K562 (cell line): ENCODE data around the gene HSD11B1. TPM values are rescaled to one million over a fixed set of nuclear protein-coding genes. Genes with fewer than 3 reads are reported as not detected.

Source experiments
- BRD4 ChIP-seq: fragments of 200-600 bp; sonication (generic); IDR thresholded peaks from 2 replicates; pipeline ENCODE4 v1.6.1; 2017; ENCODE audit warnings: inconsistent platforms
- CC2D1A ChIP-seq: fragments of 450-650 bp; IDR thresholded peaks from 2 replicates; pipeline ENCODE4 v1.6.1; 2017; ENCODE audit warnings: mild to moderate bottlenecking
- CCAR2 ChIP-seq: fragments of 200-400 bp; formaldehyde crosslinking; IDR thresholded peaks from 2 replicates; pipeline ENCODE4 v1.6.1; 2017; ENCODE audit warnings: mild to moderate bottlenecking, low read depth, low read length
- CCNT2 ChIP-seq: IDR thresholded peaks from 2 replicates; pipeline ENCODE4 v1.6.1; 2011; ENCODE audit warnings: borderline replicate concordance, low read depth, mild to moderate bottlenecking, moderate library complexity, mixed read lengths, low read length; ENCODE audit not compliant: insufficient read length; ENCODE audit errors: extremely low read depth
- DMBX1 ChIP-seq: fragments of 250-450 bp; sonication (Bioruptor Pico); IDR thresholded peaks from 2 replicates; pipeline ENCODE4 v1.8.0; 2022; ENCODE audit warnings: inconsistent platforms, mild to moderate bottlenecking, moderate library complexity, borderline replicate concordance
- EGR1 ChIP-seq: fragments of 450-650 bp; conservative IDR thresholded peaks from 2 replicates; pipeline ENCODE4 v1.6.1; 2017; ENCODE audit warnings: mild to moderate bottlenecking
- EHMT2 ChIP-seq: fragments of 450-650 bp; IDR thresholded peaks from 2 replicates; pipeline ENCODE4 v1.6.1; 2018; ENCODE audit warnings: antibody characterized with exemption
- FOXA3 ChIP-seq, 2 experiments: fragments of 450-650 bp in 1 of 2; sonication (generic) in 1 of 2; formaldehyde crosslinking; IDR thresholded peaks in 1 of 2; conservative IDR thresholded peaks in 1 of 2; 2 replicates each; pipeline versions ENCODE4 v1.4.0 to v1.8.0; 2020 to 2022; ENCODE audit warnings: mild to moderate bottlenecking in 2 of 2, missing genetic modification reagents in 1 of 2
- FOXM1 ChIP-seq, 2 experiments: fragments of 450-650 bp in 1 of 2; sonication (generic) in 1 of 2; formaldehyde crosslinking in 1 of 2; IDR thresholded peaks; 2 replicates each; pipeline versions ENCODE4 v1.6.1 to v1.9.0; 2017 to 2022; ENCODE audit warnings: low read depth in 2 of 2, mild to moderate bottlenecking in 2 of 2, missing genetic modification reagents in 1 of 2, moderate library complexity in 1 of 2
- ILF3 ChIP-seq: fragments of 450-650 bp; IDR thresholded peaks from 2 replicates; pipeline ENCODE4 v1.6.1; 2018; ENCODE audit warnings: antibody characterized with exemption, mild to moderate bottlenecking, moderate library complexity, borderline replicate concordance
- LARP7 ChIP-seq: fragments of 450-650 bp; IDR thresholded peaks from 2 replicates; pipeline ENCODE4 v1.6.1; 2016
- MED1 ChIP-seq: sonication (generic); formaldehyde crosslinking; IDR thresholded peaks from 2 replicates; pipeline ENCODE4 v1.8.1; 2023; ENCODE audit warnings: missing genetic modification reagents, borderline replicate concordance
- POU5F1 ChIP-seq: fragments of 150-350 bp; IDR thresholded peaks from 2 replicates; pipeline ENCODE4 v1.6.1; 2014; ENCODE audit warnings: borderline replicate concordance, low read length, low read depth, mild to moderate bottlenecking; ENCODE audit not compliant: partially characterized antibody
- SP2 ChIP-seq: IDR thresholded peaks from 2 replicates; pipeline ENCODE4 v1.6.1; 2011; ENCODE audit warnings: mild to moderate bottlenecking, low read depth, low read length, moderate library complexity; ENCODE audit not compliant: poor library complexity, severe bottlenecking; ENCODE audit errors: extremely low read depth
- ZEB2 ChIP-seq: fragments of 450-650 bp; IDR thresholded peaks from 2 replicates; pipeline ENCODE4 v1.6.1; 2016
- ZNF133 ChIP-seq: fragments of 250-450 bp; sonication (Bioruptor Pico); IDR thresholded peaks from 2 replicates; pipeline ENCODE4 v1.4.0; 2020; ENCODE audit warnings: mild to moderate bottlenecking
- ZNF23 ChIP-seq: fragments of 250-450 bp; sonication (Bioruptor Pico); IDR thresholded peaks from 2 replicates; pipeline ENCODE4 v1.4.0; 2020; ENCODE audit warnings: mild to moderate bottlenecking
- ZNF507 ChIP-seq: conservative IDR thresholded peaks from 2 replicates; pipeline ENCODE4 v1.6.1; 2017; ENCODE audit warnings: missing genetic modification characterization, missing compliant biosample characterization
- ZNF57 ChIP-seq: fragments of 450-650 bp; formaldehyde crosslinking; IDR thresholded peaks from 2 replicates; pipeline ENCODE4 v1.4.0; 2020; ENCODE audit warnings: mild to moderate bottlenecking, moderate library complexity
- ZNF717 ChIP-seq: fragments of 250-450 bp; sonication (Bioruptor Pico); IDR thresholded peaks from 2 replicates; pipeline ENCODE4 v1.5.0; 2021
- polyA plus RNA-seq, 8 experiments: library from polyadenylated mRNA; depleted of rRNA in 4 of 8; stranded (reverse) in 5 of 8; unstranded in 3 of 8; fragments of >200 nt; fragmentation: Nextera tagmentation in 2 of 8; fragmentation: Illumina TruSeq in 1 of 8; extraction: Ambion mirVana in 2 of 8; extraction: Trizol in 1 of 8; gene quantifications; 2 replicates each; pipeline versions ENCODE4 v1.2.1 to v1.2.3, GENCODE V29; 2011 to 2014; ENCODE audit warnings: inconsistent platforms in 1 of 8, missing spikeins in 1 of 8
- total RNA-seq, 7 experiments: library from RNA; depleted of rRNA in 6 of 7; stranded (reverse); fragments of >200 nt in 6 of 7; fragmentation: Illumina TruSeq in 2 of 7; extraction: Trizol in 2 of 7; gene quantifications; 2 replicates each; pipeline versions ENCODE4 v1.2.1 to v1.2.3, GENCODE V29; 2011 to 2021; ENCODE audit warnings: low replicate concordance in 1 of 7
- TF ChIP-seq, protein P1 (sequence below): fragments of 450-650 bp; IDR thresholded peaks from 2 replicates; pipeline ENCODE4 v1.6.1; 2016; ENCODE audit warnings: borderline replicate concordance
- TF ChIP-seq, protein P2 (sequence below): fragments of 450-650 bp; conservative IDR thresholded peaks from 2 replicates; pipeline ENCODE4 v1.6.1; 2016; ENCODE audit warnings: missing genetic modification characterization, low read depth, mild to moderate bottlenecking, missing compliant biosample characterization, moderate library complexity
- TF ChIP-seq, protein P3 (sequence below): IDR thresholded peaks from 3 replicates; pipeline ENCODE4 v1.6.1; 2011; ENCODE audit warnings: borderline replicate concordance, mild to moderate bottlenecking, moderate library complexity; ENCODE audit not compliant: insufficient read length; ENCODE audit errors: extremely low read depth

HSD11B1 gene
- total and polyA plus RNA-seq, 9 of the 15 experiments (the other 6 are each of a cell fraction or from before 2014, with no cell fraction given), result 0.04 to 0.16 TPM; not detected in 7

DNA sequence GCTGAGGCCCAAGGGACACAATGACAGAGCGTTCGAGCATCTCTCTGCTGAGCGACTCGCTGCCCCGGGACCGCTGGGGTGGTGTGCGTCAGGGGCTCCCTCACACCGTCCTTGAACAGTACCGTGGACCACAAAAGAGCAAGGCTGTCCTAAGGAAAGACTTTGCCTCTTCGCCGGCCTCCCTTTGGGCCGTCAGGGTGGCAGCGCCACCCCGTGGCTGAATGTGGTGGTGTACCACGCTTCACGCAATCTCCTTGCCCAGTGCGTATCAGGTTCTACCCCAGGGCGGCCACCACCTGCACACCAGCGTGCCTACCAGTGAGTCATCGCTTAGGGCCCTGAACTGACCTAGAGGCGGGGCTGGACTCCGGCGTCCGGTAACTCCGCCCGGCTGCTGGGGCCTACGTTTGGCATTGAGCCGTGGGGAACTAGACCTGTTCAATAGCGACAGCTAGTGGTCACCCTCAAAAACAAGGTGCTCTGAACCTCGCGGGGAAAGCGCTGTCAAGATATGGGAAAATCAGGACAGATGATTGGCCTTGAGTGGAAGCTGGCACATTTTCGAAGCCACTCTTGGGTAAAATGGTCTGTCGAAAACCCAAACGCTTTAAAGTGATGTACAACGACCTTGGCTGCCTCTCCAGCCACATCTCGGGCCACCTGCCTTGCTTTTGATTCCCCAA, 43.1 kb downstream of the HSD11B1 start (continued):
- TF ChIP-seq ZNF57, result 0 out of 2 replicates have a peak, but pooled peaks have one; percentile 15
- no peak for TF ChIP-seq SP2
- no peak for TF ChIP-seq EGR1
- TF ChIP-seq ZNF23 (CRISPR knock-in tag), result no peak
- no peak for TF ChIP-seq LARP7
- no peak for TF ChIP-seq MED1 (CRISPR knock-in tag)
- TF ChIP-seq, protein P1, sequence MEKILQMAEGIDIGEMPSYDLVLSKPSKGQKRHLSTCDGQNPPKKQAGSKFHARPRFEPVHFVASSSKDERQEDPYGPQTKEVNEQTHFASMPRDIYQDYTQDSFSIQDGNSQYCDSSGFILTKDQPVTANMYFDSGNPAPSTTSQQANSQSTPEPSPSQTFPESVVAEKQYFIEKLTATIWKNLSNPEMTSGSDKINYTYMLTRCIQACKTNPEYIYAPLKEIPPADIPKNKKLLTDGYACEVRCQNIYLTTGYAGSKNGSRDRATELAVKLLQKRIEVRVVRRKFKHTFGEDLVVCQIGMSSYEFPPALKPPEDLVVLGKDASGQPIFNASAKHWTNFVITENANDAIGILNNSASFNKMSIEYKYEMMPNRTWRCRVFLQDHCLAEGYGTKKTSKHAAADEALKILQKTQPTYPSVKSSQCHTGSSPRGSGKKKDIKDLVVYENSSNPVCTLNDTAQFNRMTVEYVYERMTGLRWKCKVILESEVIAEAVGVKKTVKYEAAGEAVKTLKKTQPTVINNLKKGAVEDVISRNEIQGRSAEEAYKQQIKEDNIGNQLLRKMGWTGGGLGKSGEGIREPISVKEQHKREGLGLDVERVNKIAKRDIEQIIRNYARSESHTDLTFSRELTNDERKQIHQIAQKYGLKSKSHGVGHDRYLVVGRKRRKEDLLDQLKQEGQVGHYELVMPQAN, result no peak
- peak; percentile 81; the same call in 1 of the 2 replicates for TF ChIP-seq ZEB2
- TF ChIP-seq CC2D1A, result peak; percentile 81; the same call in 1 of the 2 replicates
- no peak for TF ChIP-seq DMBX1
- TF ChIP-seq, protein P2, sequence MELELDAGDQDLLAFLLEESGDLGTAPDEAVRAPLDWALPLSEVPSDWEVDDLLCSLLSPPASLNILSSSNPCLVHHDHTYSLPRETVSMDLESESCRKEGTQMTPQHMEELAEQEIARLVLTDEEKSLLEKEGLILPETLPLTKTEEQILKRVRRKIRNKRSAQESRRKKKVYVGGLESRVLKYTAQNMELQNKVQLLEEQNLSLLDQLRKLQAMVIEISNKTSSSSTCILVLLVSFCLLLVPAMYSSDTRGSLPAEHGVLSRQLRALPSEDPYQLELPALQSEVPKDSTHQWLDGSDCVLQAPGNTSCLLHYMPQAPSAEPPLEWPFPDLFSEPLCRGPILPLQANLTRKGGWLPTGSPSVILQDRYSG (tag), result no peak
- TF ChIP-seq ZNF133 (CRISPR knock-in tag), result no peak
- TF ChIP-seq, protein P3, sequence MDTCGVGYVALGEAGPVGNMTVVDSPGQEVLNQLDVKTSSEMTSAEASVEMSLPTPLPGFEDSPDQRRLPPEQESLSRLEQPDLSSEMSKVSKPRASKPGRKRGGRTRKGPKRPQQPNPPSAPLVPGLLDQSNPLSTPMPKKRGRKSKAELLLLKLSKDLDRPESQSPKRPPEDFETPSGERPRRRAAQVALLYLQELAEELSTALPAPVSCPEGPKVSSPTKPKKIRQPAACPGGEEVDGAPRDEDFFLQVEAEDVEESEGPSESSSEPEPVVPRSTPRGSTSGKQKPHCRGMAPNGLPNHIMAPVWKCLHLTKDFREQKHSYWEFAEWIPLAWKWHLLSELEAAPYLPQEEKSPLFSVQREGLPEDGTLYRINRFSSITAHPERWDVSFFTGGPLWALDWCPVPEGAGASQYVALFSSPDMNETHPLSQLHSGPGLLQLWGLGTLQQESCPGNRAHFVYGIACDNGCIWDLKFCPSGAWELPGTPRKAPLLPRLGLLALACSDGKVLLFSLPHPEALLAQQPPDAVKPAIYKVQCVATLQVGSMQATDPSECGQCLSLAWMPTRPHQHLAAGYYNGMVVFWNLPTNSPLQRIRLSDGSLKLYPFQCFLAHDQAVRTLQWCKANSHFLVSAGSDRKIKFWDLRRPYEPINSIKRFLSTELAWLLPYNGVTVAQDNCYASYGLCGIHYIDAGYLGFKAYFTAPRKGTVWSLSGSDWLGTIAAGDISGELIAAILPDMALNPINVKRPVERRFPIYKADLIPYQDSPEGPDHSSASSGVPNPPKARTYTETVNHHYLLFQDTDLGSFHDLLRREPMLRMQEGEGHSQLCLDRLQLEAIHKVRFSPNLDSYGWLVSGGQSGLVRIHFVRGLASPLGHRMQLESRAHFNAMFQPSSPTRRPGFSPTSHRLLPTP, result no peak
- no peak for TF ChIP-seq BRD4
- no peak for TF ChIP-seq CCAR2
- peak; percentile 63 for TF ChIP-seq CCNT2
- no peak for TF ChIP-seq POU5F1
- no peak for TF ChIP-seq ZNF507 (tag)
- no peak for TF ChIP-seq FOXA3 (CRISPR knock-in tag; conservative IDR thresholded peaks at IDR 0.05 in 1 of 2, IDR thresholded peaks at IDR 0.05 in 1 of 2)
- 0 out of 2 replicates have a peak, but pooled peaks have one; percentile 48 for TF ChIP-seq EHMT2
- TF ChIP-seq FOXM1 (IDR thresholded peaks at IDR 0.05; ENCODE audit: low read depth), result no peak
- TF ChIP-seq FOXM1 (CRISPR knock-in tag; IDR thresholded peaks at IDR 0.05; ENCODE audit: low read depth), result no peak
- no peak for TF ChIP-seq ILF3
- no peak for TF ChIP-seq ZNF717 (CRISPR knock-in tag)
